Peyer's patch (tissue), 4 donors: Measurements from ENCODE around the gene ARL5A. TPM values are rescaled to one million over a fixed set of nuclear protein-coding genes. Genes with fewer than 3 reads are reported as not detected.

Experiments
- DNase-seq, 3 donors: peaks; one replicate each; pipeline ENCODE4 v3.0.0-alpha.2; 2017 to 2019
- H3K27ac ChIP-seq, 4 donors: fragments of 200-600 bp; sonication (generic); one replicate each; pipeline ENCODE4 v1.5.1; 2016 to 2019
- H3K27me3 ChIP-seq, 2 donors: fragments of 200-600 bp; sonication (generic); one replicate each; pipeline ENCODE4 v1.5.1; 2019
- H3K36me3 ChIP-seq, 3 donors: fragments of 200-600 bp; sonication (generic); one replicate each; pipeline ENCODE4 v1.5.1; 2016 to 2019
- H3K4me1 ChIP-seq, 4 donors: fragments of 200-600 bp; sonication (generic); one replicate each; pipeline ENCODE4 v1.5.1; 2016 to 2019
- H3K4me3 ChIP-seq, 4 donors: fragments of 200-600 bp; sonication (generic); 1 replicate in 3 of 4; 2 replicates in 1 of 4; pipeline ENCODE4 v1.5.1; 2016 to 2019; ENCODE audit warnings: mild to moderate bottlenecking in 1 of 4
- H3K9me3 ChIP-seq, 4 donors: fragments of 200-600 bp; sonication (generic); one replicate each; pipeline ENCODE4 v1.5.1; 2016 to 2019; ENCODE audit warnings: mild to moderate bottlenecking in 1 of 4
- POLR2A ChIP-seq, 2 donors: fragments of 450-650 bp; IDR thresholded peaks; one replicate each; pipeline ENCODE4 v1.5.1; 2017; ENCODE audit warnings: antibody characterized with exemption in 2 of 2, mild to moderate bottlenecking in 2 of 2, moderate library complexity in 2 of 2
- total RNA-seq, 4 donors: library from RNA; depleted of rRNA; stranded (reverse); fragments of >200 nt; gene quantifications; one replicate each; pipeline ENCODE4 v1.1.0, GENCODE V29; 2016
- TF ChIP-seq, protein P1 (sequence below), 6 experiments: fragments of 450-650 bp in 4 of 6; fragments of 200-600 bp in 2 of 6; sonication (generic) in 1 of 6; IDR thresholded peaks; one replicate each; pipeline ENCODE4 v1.5.1; 2017 to 2019; ENCODE audit warnings: antibody characterized with exemption in 6 of 6, mild to moderate bottlenecking in 3 of 6, moderate library complexity in 1 of 6

Gene ARL5A
- total RNA-seq, 4 donors from 2014 or later: 34.7 to 85.5 (median 56.5) TPM

- no peaks in the 10 kb centered on the region for H3K9me3 ChIP-seq
- H3K27me3 ChIP-seq: no peaks in the 10 kb centered on the region
- DNase-seq: no peak
- no peak overlapping the region for H3K27ac ChIP-seq
- no peak overlapping the region for H3K4me3 ChIP-seq
- TF ChIP-seq, protein P1, sequence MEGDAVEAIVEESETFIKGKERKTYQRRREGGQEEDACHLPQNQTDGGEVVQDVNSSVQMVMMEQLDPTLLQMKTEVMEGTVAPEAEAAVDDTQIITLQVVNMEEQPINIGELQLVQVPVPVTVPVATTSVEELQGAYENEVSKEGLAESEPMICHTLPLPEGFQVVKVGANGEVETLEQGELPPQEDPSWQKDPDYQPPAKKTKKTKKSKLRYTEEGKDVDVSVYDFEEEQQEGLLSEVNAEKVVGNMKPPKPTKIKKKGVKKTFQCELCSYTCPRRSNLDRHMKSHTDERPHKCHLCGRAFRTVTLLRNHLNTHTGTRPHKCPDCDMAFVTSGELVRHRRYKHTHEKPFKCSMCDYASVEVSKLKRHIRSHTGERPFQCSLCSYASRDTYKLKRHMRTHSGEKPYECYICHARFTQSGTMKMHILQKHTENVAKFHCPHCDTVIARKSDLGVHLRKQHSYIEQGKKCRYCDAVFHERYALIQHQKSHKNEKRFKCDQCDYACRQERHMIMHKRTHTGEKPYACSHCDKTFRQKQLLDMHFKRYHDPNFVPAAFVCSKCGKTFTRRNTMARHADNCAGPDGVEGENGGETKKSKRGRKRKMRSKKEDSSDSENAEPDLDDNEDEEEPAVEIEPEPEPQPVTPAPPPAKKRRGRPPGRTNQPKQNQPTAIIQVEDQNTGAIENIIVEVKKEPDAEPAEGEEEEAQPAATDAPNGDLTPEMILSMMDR (IDR thresholded peaks at IDR 0.05): no peak
- no peak for TF ChIP-seq POLR2A (IDR thresholded peaks at IDR 0.05)
- no peaks in the 10 kb centered on the region for H3K4me1 ChIP-seq
- H3K36me3 ChIP-seq: no peaks in the 10 kb centered on the region
Measured at GRCh38 chr2:151844211-151844896, 16.1 kb upstream of the ARL5A start.

DNA sequence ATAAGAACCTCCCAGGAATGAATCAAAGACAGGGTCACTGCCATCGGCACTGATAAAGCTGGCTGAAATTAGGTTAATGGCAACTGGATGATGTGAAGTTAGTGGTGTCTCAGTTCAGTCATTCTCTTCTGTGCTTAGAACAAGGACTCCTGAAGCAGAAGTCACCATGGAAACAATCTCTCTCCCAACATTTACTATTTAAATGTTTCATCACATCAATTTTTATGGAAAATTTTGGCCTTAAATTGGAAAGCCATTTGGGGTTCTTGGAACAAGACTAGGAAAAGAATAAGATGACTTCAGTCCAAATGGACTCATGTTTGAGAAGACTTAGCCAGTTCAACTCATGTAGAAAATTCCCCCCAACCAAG lies 15.5 kb upstream of the ARL5A start:
- Histone ChIP-seq H3K27me3 (no peaks in the 10 kb centered on the region), H3K36me3 (no peaks in the 10 kb centered on the region), H3K4me3 (no peak overlapping the region), H3K27ac (no peak overlapping the region), H3K9me3 (no peaks in the 10 kb centered on the region), H3K4me1 (no peaks in the 10 kb centered on the region)
- DNase-seq: no peak
- TF ChIP-seq, protein P1 (IDR thresholded peaks at IDR 0.05): no peak
- TF ChIP-seq POLR2A (IDR thresholded peaks at IDR 0.05): no peak

- Histone ChIP-seq H3K36me3 (no peaks in the 10 kb centered on the region), H3K4me3 (no peak overlapping the region), H3K27me3 (no peaks in the 10 kb centered on the region), H3K4me1 (no peaks in the 10 kb centered on the region), H3K27ac (no peak overlapping the region), H3K9me3 (no peaks in the 10 kb centered on the region)
- no peak for TF ChIP-seq POLR2A (IDR thresholded peaks at IDR 0.05)
- TF ChIP-seq, protein P1 (IDR thresholded peaks at IDR 0.05): no peak
- no peak for DNase-seq
Measured at GRCh38 chr2:151842830-151843690, 14.8 kb upstream of the ARL5A start.

DNA sequence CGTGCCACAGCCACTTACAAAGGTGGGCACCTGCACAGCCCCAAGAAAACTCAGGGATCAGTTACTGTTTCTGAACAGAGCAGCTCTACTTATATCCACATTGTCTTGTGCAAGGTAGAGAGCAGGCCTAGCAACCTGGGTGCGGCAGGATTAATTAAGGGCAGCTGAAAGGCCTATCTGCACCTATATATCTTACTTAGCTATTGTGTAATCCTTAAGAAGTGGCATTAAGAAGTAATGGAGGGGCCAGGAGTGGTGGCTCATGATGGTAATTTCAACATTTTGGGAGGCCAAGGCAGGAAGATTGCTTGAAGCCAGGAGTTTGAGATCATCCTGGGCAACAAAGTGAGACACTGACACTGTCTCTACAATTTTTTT lies 12.8 kb upstream of the ARL5A start:
- no peak overlapping the region for H3K4me3 ChIP-seq
- no peak overlapping the region for H3K27ac ChIP-seq
- TF ChIP-seq, protein P1 (IDR thresholded peaks at IDR 0.05): no peak
- no peak for TF ChIP-seq POLR2A (IDR thresholded peaks at IDR 0.05)
- H3K4me1 ChIP-seq: no peaks in the 10 kb centered on the region
- no peaks in the 10 kb centered on the region for H3K36me3 ChIP-seq
- DNase-seq: no peak
- H3K9me3 ChIP-seq: no peaks in the 10 kb centered on the region
- H3K27me3 ChIP-seq: no peaks in the 10 kb centered on the region

- Histone ChIP-seq H3K27ac (no peak overlapping the region), H3K36me3 (no peaks in the 10 kb centered on the region), H3K9me3 (no peaks in the 10 kb centered on the region), H3K4me3 (no peak overlapping the region), H3K4me1 (no peaks in the 10 kb centered on the region), H3K27me3 (no peaks in the 10 kb centered on the region)
- no peak for DNase-seq
- TF ChIP-seq POLR2A (IDR thresholded peaks at IDR 0.05): no peak
- TF ChIP-seq, protein P1 (IDR thresholded peaks at IDR 0.05): no peak
Measured at GRCh38 chr2:151840216-151841046, 12.2 kb upstream of the ARL5A start.
